Endothelial cell of hepatic sinusoid (primary cell): ENCODE measurements around the gene LPP.

Source experiments
- in situ Hi-C: cut with HindIII; loops from 2 replicates; pipeline ENCODE4 v1.10.0; 2017; ENCODE audit warnings: low sequenced_read_pairs

Gene LPP

GRCh38 chr3:188706176-188706575, 552.2 kb downstream of the LPP start:
- in situ Hi-C loops: no loop called here

GRCh38 chr3:188706599-188706998, 552.6 kb downstream of the LPP start:
- in situ Hi-C loops: no loop called here

- in situ Hi-C loops: no loop called here
These were observed 553.7 kb downstream of the LPP start for GRCh38 chr3:188707381-188708288.

- in situ Hi-C loops: no loop called here
These were observed 557.9 kb downstream of the LPP start for GRCh38 chr3:188711881-188712247.

GRCh38 chr3:188712248-188712924, 558.4 kb downstream of the LPP start:
- in situ Hi-C loops: no loop called here

GRCh38 chr3:188712991-188713390, 559.0 kb downstream of the LPP start:
- in situ Hi-C loops: no loop called here

- in situ Hi-C loops: no loop called here
These were observed 565.6 kb downstream of the LPP start for GRCh38 chr3:188719545-188719944.

- in situ Hi-C loops: no loop called here
These were observed 566.3 kb downstream of the LPP start for GRCh38 chr3:188720215-188720614.

GRCh38 chr3:188720636-188721035, 566.7 kb downstream of the LPP start:
- in situ Hi-C loops: no loop called here

GRCh38 chr3:188721312-188721711, 567.4 kb downstream of the LPP start:
- in situ Hi-C loops: no loop called here

GRCh38 chr3:188721990-188722389, 568.0 kb downstream of the LPP start:
- in situ Hi-C loops: no loop called here

- in situ Hi-C loops: no loop called here
These were observed 569.0 kb downstream of the LPP start for GRCh38 chr3:188722963-188723362.

- in situ Hi-C loops: no loop called here
These were observed 573.1 kb downstream of the LPP start for GRCh38 chr3:188727052-188727451.

- in situ Hi-C loops: no loop called here
These were observed 574.5 kb downstream of the LPP start for GRCh38 chr3:188728371-188728896.

- in situ Hi-C loops: no loop called here
These were observed 575.5 kb downstream of the LPP start for GRCh38 chr3:188729422-188729821.

- in situ Hi-C loops: no loop called here
These were observed 580.4 kb downstream of the LPP start for GRCh38 chr3:188734395-188734794.

GRCh38 chr3:188739511-188739910, 585.6 kb downstream of the LPP start:
- in situ Hi-C loops: no loop called here

- in situ Hi-C loops: no loop called here
These were observed 586.1 kb downstream of the LPP start for GRCh38 chr3:188740010-188740409.

GRCh38 chr3:188742755-188743550, 589.0 kb downstream of the LPP start:
- in situ Hi-C loops: no loop called here

- in situ Hi-C loops: no loop called here
These were observed 590.2 kb downstream of the LPP start for GRCh38 chr3:188744166-188744565.

- in situ Hi-C loops: no loop called here
These were observed 591.1 kb downstream of the LPP start for GRCh38 chr3:188745031-188745430.
